IPS-18c (cell line): ENCODE results near the gene TANK.

Source experiments
- H3K4me3 ChIP-seq: 2 replicates; pipeline ENCODE4 v1.7.0; 2013; ENCODE audit warnings: low read depth, mild to moderate bottlenecking, low read length, moderate library complexity; ENCODE audit not compliant: insufficient read depth
- H3K9me3 ChIP-seq: one replicate; pipeline ENCODE4 v1.6.1; 2013; ENCODE audit warnings: mild to moderate bottlenecking, low read length, moderate library complexity; ENCODE audit not compliant: control insufficient read depth, insufficient read depth

The TANK gene

GRCh38 chr2:161158882-161159281 is 1.3 kb upstream of the TANK start:
- no peak overlapping the region for H3K4me3 ChIP-seq
- no peaks in the 10 kb centered on the region for H3K9me3 ChIP-seq

- no peak overlapping the region for H3K4me3 ChIP-seq
- H3K9me3 ChIP-seq = no peaks in the 10 kb centered on the region
Observed at GRCh38 chr2:161159456-161160225, 587 bp upstream of the TANK start.

- H3K4me3 ChIP-seq = peak overlapping the region; percentile 88
- no peaks in the 10 kb centered on the region for H3K9me3 ChIP-seq
Observed at GRCh38 chr2:161161074-161161706, 962 bp downstream of the TANK start.

- Histone ChIP-seq H3K4me3 (no peak overlapping the region), H3K9me3 (no peaks in the 10 kb centered on the region)
Observed at GRCh38 chr2:161163440-161163839, 3.2 kb downstream of the TANK start.

GRCh38 chr2:161164161-161164560 is 3.9 kb downstream of the TANK start:
- Histone ChIP-seq H3K4me3 (no peak overlapping the region), H3K9me3 (no peaks in the 10 kb centered on the region)

GRCh38 chr2:161165266-161165665 is 5.0 kb downstream of the TANK start:
- Histone ChIP-seq H3K4me3 (no peak overlapping the region), H3K9me3 (no peaks in the 10 kb centered on the region)

GRCh38 chr2:161165811-161166210 is 5.6 kb downstream of the TANK start:
- Histone ChIP-seq H3K9me3 (no peaks in the 10 kb centered on the region), H3K4me3 (no peak overlapping the region)

- Histone ChIP-seq H3K4me3 (no peak overlapping the region), H3K9me3 (no peaks in the 10 kb centered on the region)
Observed at GRCh38 chr2:161166538-161167409, 6.5 kb downstream of the TANK start.

- H3K9me3 ChIP-seq = no peaks in the 10 kb centered on the region
- H3K4me3 ChIP-seq = no peak overlapping the region
Observed at GRCh38 chr2:161169335-161169734, 9.1 kb downstream of the TANK start.

GRCh38 chr2:161170377-161170776 is 10.1 kb downstream of the TANK start:
- no peaks in the 10 kb centered on the region for H3K9me3 ChIP-seq
- no peak overlapping the region for H3K4me3 ChIP-seq

GRCh38 chr2:161170958-161171932 is 11.0 kb downstream of the TANK start:
- Histone ChIP-seq H3K4me3 (no peak overlapping the region), H3K9me3 (no peaks in the 10 kb centered on the region)

GRCh38 chr2:161172901-161173540 is 12.8 kb downstream of the TANK start:
- Histone ChIP-seq H3K9me3 (no peaks in the 10 kb centered on the region), H3K4me3 (no peak overlapping the region)

- no peak overlapping the region for H3K4me3 ChIP-seq
- no peaks in the 10 kb centered on the region for H3K9me3 ChIP-seq
Observed at GRCh38 chr2:161173541-161174194, 13.4 kb downstream of the TANK start.

- H3K4me3 ChIP-seq = no peak overlapping the region
Observed at GRCh38 chr2:161177969-161178368, 17.7 kb downstream of the TANK start.

GRCh38 chr2:161178756-161179155 is 18.5 kb downstream of the TANK start:
- no peaks in the 10 kb centered on the region for H3K9me3 ChIP-seq
- H3K4me3 ChIP-seq = no peak overlapping the region

More at GRCh38 chr2:161177969-161178368, 17.7 kb downstream of the TANK start:
- H3K9me3 ChIP-seq = no peaks in the 10 kb centered on the region

- Histone ChIP-seq H3K9me3 (no peaks in the 10 kb centered on the region), H3K4me3 (no peak overlapping the region)
Observed at GRCh38 chr2:161190050-161190449, 29.8 kb downstream of the TANK start.
